GM12801 (cell line): Measurements from ENCODE around the gene ARHGAP4.

ENCODE experiments used
- TF ChIP-seq, protein P1 (sequence below): IDR thresholded peaks from one replicate; pipeline ENCODE4 v1.5.1; 2011; ENCODE audit warnings: control low read depth; ENCODE audit not compliant: insufficient read length; ENCODE audit errors: extremely low read depth

Gene ARHGAP4

DNA sequence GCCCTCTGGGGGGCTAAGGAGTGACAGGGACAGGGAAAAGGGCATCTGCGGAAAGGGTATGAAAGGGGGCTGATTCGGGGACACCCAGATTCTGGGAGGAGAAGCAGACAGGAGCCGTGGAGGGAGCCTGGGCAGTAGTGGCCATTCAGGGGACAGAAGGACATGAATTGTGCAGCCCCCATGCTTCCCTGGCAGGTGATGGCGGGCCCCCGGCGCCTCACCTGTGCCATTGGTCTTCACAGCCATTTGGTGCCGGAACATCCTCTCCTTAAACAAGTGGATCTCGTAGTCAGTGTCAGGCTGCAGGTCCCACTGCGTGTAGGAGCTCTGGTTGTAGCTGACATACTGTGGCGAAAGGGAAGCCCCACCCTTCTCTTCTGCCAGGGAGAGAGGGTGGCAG, 62.0 kb downstream of the ARHGAP4 start:
- TF ChIP-seq, protein P1, sequence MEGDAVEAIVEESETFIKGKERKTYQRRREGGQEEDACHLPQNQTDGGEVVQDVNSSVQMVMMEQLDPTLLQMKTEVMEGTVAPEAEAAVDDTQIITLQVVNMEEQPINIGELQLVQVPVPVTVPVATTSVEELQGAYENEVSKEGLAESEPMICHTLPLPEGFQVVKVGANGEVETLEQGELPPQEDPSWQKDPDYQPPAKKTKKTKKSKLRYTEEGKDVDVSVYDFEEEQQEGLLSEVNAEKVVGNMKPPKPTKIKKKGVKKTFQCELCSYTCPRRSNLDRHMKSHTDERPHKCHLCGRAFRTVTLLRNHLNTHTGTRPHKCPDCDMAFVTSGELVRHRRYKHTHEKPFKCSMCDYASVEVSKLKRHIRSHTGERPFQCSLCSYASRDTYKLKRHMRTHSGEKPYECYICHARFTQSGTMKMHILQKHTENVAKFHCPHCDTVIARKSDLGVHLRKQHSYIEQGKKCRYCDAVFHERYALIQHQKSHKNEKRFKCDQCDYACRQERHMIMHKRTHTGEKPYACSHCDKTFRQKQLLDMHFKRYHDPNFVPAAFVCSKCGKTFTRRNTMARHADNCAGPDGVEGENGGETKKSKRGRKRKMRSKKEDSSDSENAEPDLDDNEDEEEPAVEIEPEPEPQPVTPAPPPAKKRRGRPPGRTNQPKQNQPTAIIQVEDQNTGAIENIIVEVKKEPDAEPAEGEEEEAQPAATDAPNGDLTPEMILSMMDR = no peak

DNA sequence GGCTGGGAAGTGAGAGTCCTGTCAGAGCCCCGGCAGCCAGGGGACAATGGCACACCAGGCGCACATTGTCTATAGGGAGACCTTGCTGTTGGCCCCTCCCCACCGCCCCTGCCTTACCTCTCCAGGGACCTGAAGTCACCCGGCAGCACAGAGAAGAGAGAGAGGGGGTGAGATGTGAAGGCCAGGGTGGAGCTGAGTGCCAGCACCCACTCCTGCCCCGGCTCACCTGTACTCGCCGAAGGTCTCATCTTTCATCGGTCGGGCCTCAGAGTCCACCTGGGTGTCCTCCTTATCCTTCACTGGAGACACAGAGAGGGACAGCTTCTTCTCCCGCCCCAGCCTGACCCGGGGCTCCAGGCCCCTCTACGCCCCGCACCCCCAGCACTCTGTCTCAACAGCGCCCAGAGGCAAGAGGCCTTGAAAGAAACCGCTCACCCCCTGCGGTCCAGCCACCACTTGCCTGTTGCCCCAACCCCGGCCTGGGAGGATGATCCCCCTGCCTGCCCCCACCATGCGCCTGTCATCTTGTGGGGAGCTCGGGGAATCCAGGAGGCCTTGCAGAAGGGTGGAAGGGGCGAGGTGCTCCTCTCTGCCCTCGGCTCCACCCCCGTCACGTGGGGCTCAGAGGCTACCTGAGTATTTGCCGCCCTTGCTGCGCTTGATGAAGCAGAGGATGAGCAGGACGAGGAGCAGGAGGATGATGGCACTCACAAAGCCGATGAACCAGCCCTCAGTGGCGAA, 62.6 kb downstream of the ARHGAP4 start:
- TF ChIP-seq, protein P1 = no peak

DNA sequence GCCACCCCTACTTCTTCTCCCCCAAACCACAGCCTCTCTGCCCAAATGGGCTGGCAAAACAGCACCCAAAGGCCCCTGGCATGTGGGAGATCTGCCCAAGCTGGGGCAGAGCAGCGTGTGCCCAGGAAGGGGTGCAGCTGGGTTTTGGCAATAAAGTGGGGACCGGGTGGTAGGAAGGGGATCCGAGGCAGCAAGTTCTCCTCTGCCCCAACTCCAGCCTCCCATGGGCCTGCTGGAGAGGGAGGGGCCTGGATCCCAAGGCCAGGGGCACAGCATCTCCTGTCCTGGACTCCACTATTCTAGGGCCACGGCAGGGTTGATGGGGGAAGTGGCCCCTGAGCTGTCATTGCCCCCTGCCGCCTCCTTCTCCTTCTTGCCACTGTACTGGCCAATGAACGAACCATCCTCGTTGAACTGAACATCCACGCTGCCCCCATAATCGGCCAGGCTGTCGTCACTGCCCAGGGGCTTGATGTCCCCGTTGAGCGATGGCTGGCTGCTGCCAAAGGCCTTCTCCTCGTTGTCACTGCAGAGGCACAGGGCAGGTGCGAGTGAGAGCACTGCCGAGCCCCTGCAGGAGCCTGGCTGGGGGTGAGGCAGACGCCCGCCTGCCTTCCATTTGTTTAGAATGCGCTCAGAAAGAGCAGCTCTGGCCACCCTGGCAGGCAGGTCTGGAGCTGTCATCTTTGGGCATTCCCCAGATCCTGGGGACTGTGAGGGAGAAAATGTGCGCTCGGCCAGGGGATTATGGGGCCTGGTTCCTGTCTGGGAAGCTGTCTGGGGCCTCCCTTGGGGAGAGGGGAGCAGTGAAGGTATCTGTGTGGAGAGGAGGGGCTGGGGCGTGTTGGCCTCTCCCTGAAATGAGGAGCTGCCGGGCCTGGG, 63.5 kb downstream of the ARHGAP4 start:
- TF ChIP-seq, protein P1 = no peak

DNA sequence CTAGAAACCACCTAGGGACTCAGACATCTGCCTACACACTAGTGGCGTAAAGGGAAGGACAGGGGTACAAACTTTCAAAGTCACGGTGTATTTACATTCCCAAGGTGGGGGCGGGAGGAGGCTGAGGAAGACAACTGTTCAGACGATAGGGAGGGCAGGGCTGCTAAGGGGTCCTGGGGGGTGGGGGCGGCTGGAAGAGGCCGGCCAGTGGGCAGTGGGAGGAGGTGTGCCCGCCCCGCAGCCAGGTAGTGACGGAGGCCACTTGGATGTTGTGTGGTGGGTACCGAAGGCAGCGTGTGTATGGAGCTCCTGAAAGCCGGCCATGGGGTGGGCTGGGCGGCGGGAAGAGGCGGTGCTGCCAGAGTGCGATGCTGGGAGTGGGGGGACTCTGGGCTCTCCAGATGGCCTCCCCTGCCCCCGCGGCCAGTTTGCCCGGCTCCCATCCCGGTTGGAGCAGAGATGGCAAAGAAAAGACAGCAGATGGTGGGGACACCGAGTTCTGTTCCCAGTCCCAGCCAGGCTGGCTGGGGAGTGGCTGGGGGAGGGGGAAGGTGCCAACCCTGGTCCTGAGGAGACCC, 64.2 kb downstream of the ARHGAP4 start:
- TF ChIP-seq, protein P1 = no peak

DNA sequence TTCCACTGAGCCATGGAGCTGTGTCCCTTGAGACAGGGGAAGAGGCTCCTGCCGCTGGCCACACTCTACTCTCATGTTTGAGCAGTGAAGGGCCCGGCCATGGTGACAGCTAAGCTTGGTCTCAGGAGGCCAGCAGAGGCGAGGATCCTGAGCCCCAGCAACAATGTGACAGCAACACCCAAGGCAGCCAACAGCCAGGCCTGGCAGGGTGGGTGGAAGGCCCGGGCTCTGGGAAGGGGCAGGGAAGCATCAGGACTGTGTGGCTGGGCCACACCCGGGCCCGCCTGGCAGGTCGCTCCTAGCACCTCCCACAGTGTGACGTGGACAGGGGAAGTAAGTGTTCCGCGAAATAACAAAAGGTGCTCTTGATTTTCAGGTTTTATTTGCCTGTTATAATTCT, 64.9 kb downstream of the ARHGAP4 start:
- TF ChIP-seq, protein P1 = no peak
